Endothelial cell of umbilical vein (primary cell): ENCODE results near the gene GLDC. TPM values are rescaled to one million over a fixed set of nuclear protein-coding genes. Genes with fewer than 3 reads are reported as not detected.

Experiments
- BruUV-seq: library from RNA; stranded (reverse); fragments of 400-500 nt; replicated peaks from 2 replicates; lab custom pipeline; 2021; lab: Mats Ljungman, UMichigan
- CTCF ChIA-PET: fragments of 300-600, 350-600 bp; sonication (Branson Sonifier 250); formaldehyde crosslinking; loops from one replicate; lab custom pipeline; 2021; ENCODE audit warnings: antibody characterized with exemption, inconsistent platforms; lab: Charles Lee
- POLR2A ChIA-PET: fragments of 300-600, 350-600 bp; sonication (Branson Sonifier 250); formaldehyde crosslinking; loops from one replicate; lab custom pipeline; 2021; ENCODE audit warnings: antibody characterized with exemption, inconsistent platforms; lab: Charles Lee
- DNase-seq: peaks from one replicate; pipeline ENCODE4 v3.0.0-alpha.2; 2011; ENCODE audit warnings: low read depth, low spot score
- FAIRE-seq: peaks from 2 replicates; lab custom pipeline; 2011; peaks lifted over from hg19 to GRCh38; lab: Jason Lieb, UNC
- H2AFZ ChIP-seq: 2 replicates; pipeline ENCODE4 v1.6.0; 2012; ENCODE audit warnings: low read depth, low read length, control low read depth, inconsistent platforms
- H3K27ac ChIP-seq: 2 replicates; pipeline ENCODE4 v1.5.1; 2011; ENCODE audit warnings: low read depth, mild to moderate bottlenecking, control low read depth, low read length, moderate library complexity; ENCODE audit not compliant: insufficient read depth
- H3K27me3 ChIP-seq, 2 experiments: 2 replicates each; pipeline versions ENCODE4 v1.6.0 to v1.6.1; 2011; ENCODE audit warnings: low read length in 2 of 2, mixed read lengths in 1 of 2; ENCODE audit not compliant: control insufficient read depth in 2 of 2, insufficient read depth in 2 of 2
- H3K36me3 ChIP-seq, 2 experiments: 2 replicates in 1 of 2; 3 replicates in 1 of 2; pipeline ENCODE4 v1.5.1; 2011; ENCODE audit warnings: low read length in 2 of 2, mild to moderate bottlenecking in 1 of 2, moderate library complexity in 1 of 2; ENCODE audit not compliant: control insufficient read depth in 2 of 2, insufficient read depth in 2 of 2; ENCODE audit errors: extremely low read depth in 1 of 2
- H3K4me1 ChIP-seq: 3 replicates; pipeline ENCODE4 v1.5.1; 2011; ENCODE audit warnings: mild to moderate bottlenecking, low read length; ENCODE audit not compliant: control insufficient read depth, insufficient read depth; ENCODE audit errors: extremely low read depth
- H3K4me2 ChIP-seq: 2 replicates; pipeline ENCODE4 v1.6.1; 2011; ENCODE audit warnings: low read length, control low read depth, mixed read lengths; ENCODE audit not compliant: insufficient read depth
- H3K4me3 ChIP-seq, 3 experiments: fragments of 200-600 bp in 1 of 3; sonication (generic), shearing (Covaris generic) in 1 of 3; replicated peaks in 1 of 3; 2 replicates each; pipeline ENCODE4 v1.5.1; 2011 to 2016; ENCODE audit warnings: control low read depth in 3 of 3, low read length in 3 of 3, mild to moderate bottlenecking in 2 of 3, inconsistent platforms in 1 of 3, low read depth in 1 of 3, moderate library complexity in 1 of 3; ENCODE audit not compliant: insufficient read depth in 1 of 3
- H3K79me2 ChIP-seq: 2 replicates; pipeline ENCODE4 v1.6.0; 2012; ENCODE audit warnings: low read length, inconsistent platforms; ENCODE audit not compliant: control insufficient read depth, insufficient read depth
- H3K9ac ChIP-seq: replicated peaks from 2 replicates; pipeline ENCODE3; 2011; ENCODE audit warnings: low read length, control low read depth; ENCODE audit not compliant: insufficient read depth; ENCODE audit errors: extremely low read depth
- H3K9me1 ChIP-seq: replicated peaks from 3 replicates; pipeline ENCODE4 v1.6.0; 2011; ENCODE audit warnings: mild to moderate bottlenecking, low read length; ENCODE audit not compliant: control insufficient read depth, insufficient read depth; ENCODE audit errors: extremely low read depth
- H3K9me3 ChIP-seq: replicated peaks from 2 replicates; pipeline ENCODE4 v1.5.1; 2012; ENCODE audit warnings: low read length, inconsistent platforms; ENCODE audit not compliant: control insufficient read depth, insufficient read depth
- H4K20me1 ChIP-seq: replicated peaks from 2 replicates; pipeline ENCODE3; 2011; ENCODE audit warnings: mild to moderate bottlenecking, low read length; ENCODE audit not compliant: control insufficient read depth, insufficient read depth; ENCODE audit errors: extremely low read depth
- EZH2 ChIP-seq: IDR thresholded peaks from 2 replicates; pipeline ENCODE4 v1.6.1; 2012; ENCODE audit warnings: borderline replicate concordance, low read depth, mild to moderate bottlenecking, moderate library complexity, low read length, inconsistent platforms; ENCODE audit not compliant: severe bottlenecking
- GATA2 ChIP-seq: IDR thresholded peaks from 2 replicates; pipeline ENCODE4 v1.7.0; 2011; ENCODE audit warnings: low read depth, mild to moderate bottlenecking, moderate library complexity, mixed read lengths, low read length; ENCODE audit not compliant: insufficient read length, insufficient read depth
- JUN ChIP-seq: IDR thresholded peaks from 2 replicates; pipeline ENCODE4 v1.6.1; 2011; ENCODE audit warnings: borderline replicate concordance, low read depth; ENCODE audit not compliant: insufficient read length, insufficient read depth
- MAX ChIP-seq: IDR thresholded peaks from 2 replicates; pipeline ENCODE4 v1.6.1; 2011; ENCODE audit not compliant: insufficient read depth, insufficient read length
- MYC ChIP-seq: IDR thresholded peaks from one replicate; pipeline ENCODE4 v1.6.1; 2011; ENCODE audit warnings: mild to moderate bottlenecking, low read depth, low read length
- POLR2A ChIP-seq: IDR thresholded peaks from 2 replicates; pipeline ENCODE4 v1.6.1; 2012; ENCODE audit warnings: low read depth, mild to moderate bottlenecking, control low read depth, low read length
- dilution Hi-C: fragments of 300-500 bp; cut with MboI; formaldehyde crosslinking; loops from one replicate; pipeline ENCODE4 v1.15.0; 2019; ENCODE audit warnings: low sequenced_read_pairs; ENCODE audit not compliant: extremely low pct_ligation_motif_present
- intact Hi-C: fragments of 100-400 bp; cut with micrococcal nuclease; formaldehyde crosslinking; loops from one replicate; pipeline ENCODE4 v1.10.0; 2022
- polyA plus RNA-seq, 4 experiments: library from polyadenylated mRNA; depleted of rRNA in 3 of 4; stranded (reverse) in 3 of 4; unstranded in 1 of 4; fragments of >200 nt; gene quantifications; 2 replicates each; pipeline versions ENCODE4 v1.2.1 to v1.2.3, GENCODE V29; 2011 to 2012; ENCODE audit warnings: missing spikeins in 1 of 4
- total RNA-seq: library from RNA; stranded (reverse); gene quantifications from 2 replicates; pipeline ENCODE4 v1.2.3, GENCODE V29; 2021

GLDC gene
- total and polyA plus RNA-seq, 2 donors (not counting 3 experiments of a cell fraction or from before 2014, with no cell fraction given), result 1.8 to 2.6 TPM

- POLR2A ChIA-PET, result interaction anchor here (0.6 kb wide), 1 partner anchor 636 kb away, joined by 6 read pairs; no protein-coding TSS in a partner anchor
- FAIRE-seq, result no peak
Observed at GRCh38 chr9:6489099-6489498, 156.4 kb downstream of the GLDC start.

GRCh38 chr9:6488395-6488794, 157.1 kb downstream of the GLDC start:
- Histone ChIP-seq H2AFZ (no peak overlapping the region), H3K9me3 (no peaks in the 10 kb centered on the region), H3K4me2 (no peak overlapping the region), H3K9me1 (no peaks in the 10 kb centered on the region), H3K27me3 (no peaks in the 10 kb centered on the region), H3K27ac (no peak overlapping the region), H3K9ac (no peak overlapping the region), H4K20me1 (no peaks in the 10 kb centered on the region), H3K4me1 (no peaks in the 10 kb centered on the region), H3K36me3 (peaks cover 4 to 19% of the 10 kb centered on the region in 2 experiments), H3K79me2 (peaks cover 77% of the 10 kb centered on the region), H3K4me3 (no peak overlapping the region)
- TF ChIP-seq JUN, result no peak
- TF ChIP-seq EZH2, result no peak
- no peak for TF ChIP-seq MYC
- no peak for TF ChIP-seq MAX
- no peak for FAIRE-seq
- no TSS peak for BruUV-seq
- ChIA-PET POLR2A (no interaction called here), CTCF (interaction anchor here (0.7 to 1.9 kb wide), 5 partner anchors 23 to 92 kb away, joined by 3 to 8 read pairs (median 4); no protein-coding TSS in a partner anchor)
- intact Hi-C loops (loop anchor here (5.0 to 10.0 kb wide), 2 partner anchors 76 to 434 kb away; partner anchors contain the start of gene UHRF2), dilution Hi-C loops (no loop called here)
- no peak for DNase-seq

More at GRCh38 chr9:6489099-6489498, 156.4 kb downstream of the GLDC start:
- H3K27me3 ChIP-seq, result no peaks in the 10 kb centered on the region
- peaks cover 77% of the 10 kb centered on the region for H3K79me2 ChIP-seq
- DNase-seq, result no peak
- H3K4me1 ChIP-seq, result no peaks in the 10 kb centered on the region
- no peak overlapping the region for H3K4me3 ChIP-seq
- H4K20me1 ChIP-seq, result no peaks in the 10 kb centered on the region
- peaks cover 3 to 19% of the 10 kb centered on the region in 2 experiments for H3K36me3 ChIP-seq
- BruUV-seq, result no TSS peak
- no peak overlapping the region for H3K4me2 ChIP-seq
- intact Hi-C loops, result loop anchor here (5.0 to 10.0 kb wide), 2 partner anchors 77 to 434 kb away; partner anchors contain the start of gene UHRF2
- dilution Hi-C loops, result no loop called here
- H3K9me3 ChIP-seq, result no peaks in the 10 kb centered on the region
- H3K27ac ChIP-seq, result no peak overlapping the region
- CTCF ChIA-PET, result interaction anchor here (1.5 to 1.9 kb wide), 3 partner anchors 8 to 79 kb away, joined by 4 to 8 read pairs (median 6); no protein-coding TSS in a partner anchor
- no peak overlapping the region for H3K9ac ChIP-seq
- no peak for TF ChIP-seq POLR2A
- no peak for TF ChIP-seq GATA2
- no peaks in the 10 kb centered on the region for H3K9me1 ChIP-seq
- no peak overlapping the region for H2AFZ ChIP-seq
